T-cell (primary cell): ENCODE results near the gene COL18A1. TPM values are rescaled to one million over a fixed set of nuclear protein-coding genes. Genes with fewer than 3 reads are reported as not detected.

Experiments
- ATAC-seq, 4 experiments: fragments of 200-7000 bp in 3 of 4; fragments of 150-1000 bp in 1 of 4; cut with Tn5 transposase; replicated peaks in 1 of 4; 1 replicate in 3 of 4; 2 replicates in 1 of 4; pipeline ENCODE4 v1.10.0; 2021; ENCODE audit warnings: moderate library complexity in 3 of 4, mild to moderate bottlenecking in 2 of 4, moderate number of reproducible peaks in 1 of 4
- CTCF ChIA-PET, 2 donors: fragments of 300-600 bp; sonication (Branson Sonifier 250); formaldehyde crosslinking; loops; one replicate each; lab custom pipeline; 2022; ENCODE audit warnings: antibody characterized with exemption in 2 of 2; lab: Charles Lee
- POLR2A ChIA-PET, 2 donors: fragments of 300-600 bp; sonication (Branson Sonifier 250); formaldehyde crosslinking; loops; one replicate each; lab custom pipeline; 2022; ENCODE audit warnings: antibody characterized with exemption in 2 of 2; lab: Charles Lee
- DNase-seq, 35 experiments: peaks; one replicate each; pipeline versions ENCODE4 v3.0.0 to v3.0.0-alpha.2; 2013 to 2023
- H3K27ac ChIP-seq: one replicate; pipeline ENCODE4 v1.5.1; 2013; ENCODE audit warnings: low read length
- H3K27me3 ChIP-seq, 2 experiments: replicated peaks in 1 of 2; 1 replicate in 1 of 2; 2 replicates in 1 of 2; pipeline versions ENCODE4 v1.6.1 to v1.7.0; 2013; ENCODE audit warnings: low read length in 1 of 2, mixed read lengths in 1 of 2; ENCODE audit not compliant: control insufficient read depth in 2 of 2, insufficient read depth in 2 of 2; ENCODE audit errors: extremely low read depth in 1 of 2
- H3K36me3 ChIP-seq, 2 donors: 1 replicate in 1 of 2; 2 replicates in 1 of 2; pipeline versions ENCODE4 v1.6.1 to v1.7.0; 2013; ENCODE audit warnings: low read length in 1 of 2; ENCODE audit not compliant: control insufficient read depth in 2 of 2, insufficient read depth in 1 of 2; ENCODE audit errors: extremely low read depth in 1 of 2
- H3K4me1 ChIP-seq, 2 experiments: 1 replicate in 1 of 2; 2 replicates in 1 of 2; pipeline versions ENCODE4 v1.6.1 to v1.7.0; 2013; ENCODE audit warnings: low read length in 2 of 2, mixed read lengths in 1 of 2; ENCODE audit not compliant: insufficient read depth in 2 of 2, control insufficient read depth in 1 of 2; ENCODE audit errors: extremely low read depth in 1 of 2
- H3K4me3 ChIP-seq, 2 donors: 1 replicate in 1 of 2; 2 replicates in 1 of 2; pipeline versions ENCODE4 v1.5.1 to v1.7.0; 2013; ENCODE audit warnings: mild to moderate bottlenecking in 2 of 2, low read length in 1 of 2, moderate library complexity in 1 of 2; ENCODE audit not compliant: control insufficient read depth in 1 of 2; ENCODE audit errors: extremely low read depth in 1 of 2
- H3K9me3 ChIP-seq: 2 replicates; pipeline ENCODE4 v1.7.0; 2013
- H3K27ac Mint-ChIP-seq, 2 donors: one replicate each; pipeline ENCODE4 v1.8.0; 2020 to 2021; ENCODE audit warnings: mild to moderate bottlenecking in 2 of 2, mixed read lengths in 2 of 2
- H3K27me3 Mint-ChIP-seq, 2 donors: one replicate each; pipeline ENCODE4 v1.8.0; 2021 to 2022; ENCODE audit warnings: mixed read lengths in 2 of 2
- H3K36me3 Mint-ChIP-seq: one replicate; pipeline ENCODE4 v1.8.0; 2021; ENCODE audit warnings: mixed read lengths
- H3K4me1 Mint-ChIP-seq, 3 donors: one replicate each; pipeline ENCODE4 v1.8.0; 2020 to 2022; ENCODE audit warnings: mixed read lengths in 3 of 3, mild to moderate bottlenecking in 1 of 3
- H3K4me3 Mint-ChIP-seq, 3 donors: one replicate each; pipeline ENCODE4 v1.8.0; 2020 to 2022; ENCODE audit warnings: mild to moderate bottlenecking in 3 of 3, mixed read lengths in 3 of 3, moderate library complexity in 3 of 3
- H3K9me3 Mint-ChIP-seq, 3 donors: one replicate each; pipeline ENCODE4 v1.8.0; 2020 to 2022; ENCODE audit warnings: mixed read lengths in 3 of 3
- WGBS: methylation state at CpG from one replicate; pipeline ENCODE4 v1.1.5; 2013; ENCODE audit warnings: missing lambda C conversion rate; ENCODE audit not compliant: insufficient coverage; 5-methylcytosine and 5-hydroxymethylcytosine counted together
- total RNA-seq, 35 experiments: library from RNA in 6 of 35; stranded (reverse) in 6 of 35; fragments of 120-200 nt in 1 of 35; gene quantifications; one replicate each; pipeline versions ENCODE4 v1.2.1 to v1.2.4 and lab custom pipeline; 2013 to 2026

Gene COL18A1
- total RNA-seq, 5 donors from 2014 or later (not counting 1 experiment from before 2014, with no cell fraction given): 7.2 to 53.8 (median 10.5) TPM

DNA sequence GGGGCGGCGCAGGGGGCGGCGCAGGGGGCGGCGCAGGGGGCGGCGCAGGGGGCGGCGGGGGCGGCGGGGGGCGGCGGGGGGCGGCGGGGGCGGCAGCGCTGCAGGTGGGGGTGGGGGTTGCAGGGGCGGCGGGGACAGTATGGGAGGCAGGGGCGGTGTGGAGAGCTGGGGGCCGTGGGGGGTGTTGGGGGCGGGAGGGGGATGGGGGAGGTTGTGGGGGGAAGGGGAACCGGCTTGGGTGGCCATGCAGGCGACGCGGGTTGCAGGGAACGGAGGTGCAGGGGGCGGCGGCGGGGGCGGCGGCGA is 150.2 kb downstream of the COL18A1 start:
- ATAC-seq (no peak), DNase-seq (no peak)
- H3K27ac Mint-ChIP-seq: no peak overlapping the region
- Histone ChIP-seq H3K9me3 (no peaks in the 10 kb centered on the region), H3K36me3 (peaks cover 0 to 7% of the 10 kb centered on the region in 2 donors), H3K27me3 (peaks cover 0 to 8% of the 10 kb centered on the region in 2 experiments), H3K4me3 (no peak overlapping the region), H3K4me1 (peaks cover 26 to 37% of the 10 kb centered on the region in 2 experiments), H3K27ac (no peak overlapping the region)
- H3K4me3 Mint-ChIP-seq: peak overlapping the region in 1 of 3 donors; percentile 90
- H3K9me3 Mint-ChIP-seq: no peaks in the 10 kb centered on the region
- WGBS: 0% methylated on average over 11 of the region's 34 CpGs
- CTCF ChIA-PET: interaction anchor here in 1 of 2 donors (1.0 to 1.4 kb wide), 2 partner anchors 37 to 40 kb away, joined by 4 to 12 read pairs; no protein-coding TSS in a partner anchor
- POLR2A ChIA-PET: no interaction called here
- peaks cover 0 to under 1% of the 10 kb centered on the region in 2 donors for H3K27me3 Mint-ChIP-seq
- H3K4me1 Mint-ChIP-seq: peaks cover 26 to 31% (median 28%) of the 10 kb centered on the region in 3 donors
- no peaks in the 10 kb centered on the region for H3K36me3 Mint-ChIP-seq

- Histone ChIP-seq H3K27ac (peak overlapping the region; percentile 61), H3K27me3 (peaks cover 0 to 13% of the 10 kb centered on the region in 2 experiments), H3K4me1 (peaks cover 23 to 33% of the 10 kb centered on the region in 2 experiments), H3K4me3 (peak overlapping the region; percentile 33 to 49), H3K36me3 (peaks cover 0 to 7% of the 10 kb centered on the region in 2 donors), H3K9me3 (no peaks in the 10 kb centered on the region)
- Mint-ChIP-seq H3K4me1 (peaks cover 21 to 26% (median 24%) of the 10 kb centered on the region in 3 donors), H3K27me3 (peaks cover 0 to 2% of the 10 kb centered on the region in 2 donors), H3K36me3 (no peaks in the 10 kb centered on the region), H3K4me3 (peak overlapping the region; percentile 59 to 90 (median 63)), H3K27ac (peak overlapping the region in 1 of 2 donors; percentile 58), H3K9me3 (no peaks in the 10 kb centered on the region)
- ChIA-PET CTCF (interaction anchor here (0.7 to 1.4 kb wide), 8 partner anchors 37 to 689 kb away, joined by 3 to 12 read pairs (median 4); no protein-coding TSS in a partner anchor), POLR2A (interaction anchor here in 1 of 2 donors (0.5 kb wide), 1 partner anchor 389 kb away, joined by 4 read pairs; no protein-coding TSS in a partner anchor)
- ATAC-seq: peak; percentile 43 to 62 (median 46)
- 16% methylated on average over 60 of the region's 62 CpGs for WGBS
- DNase-seq: peak in 24 of 35 experiments; percentile 16 to 61 (median 40)
Observed at GRCh38 chr21:45555557-45556301, 150.8 kb downstream of the COL18A1 start.

DNA sequence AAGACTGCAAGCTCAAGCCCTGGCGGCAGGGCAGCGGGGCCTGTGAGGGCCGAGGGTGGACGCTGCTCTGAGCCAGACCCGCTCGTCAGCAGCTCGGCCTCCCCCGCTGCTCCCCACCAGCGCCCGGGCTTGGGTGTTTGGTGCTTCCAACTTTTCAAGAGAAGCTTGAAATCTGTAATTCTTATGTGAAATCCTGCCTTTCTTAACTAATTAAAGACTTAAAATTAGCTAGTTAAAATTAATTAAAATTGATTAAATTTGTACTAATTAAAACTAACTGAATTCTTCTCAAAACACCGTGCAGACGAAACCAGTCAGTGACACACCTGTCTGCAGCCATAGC is 151.3 kb downstream of the COL18A1 start:
- POLR2A ChIA-PET: interaction anchor here in 1 of 2 donors (0.5 kb wide), 1 partner anchor 389 kb away, joined by 4 read pairs; no protein-coding TSS in a partner anchor
- H3K9me3 Mint-ChIP-seq: no peaks in the 10 kb centered on the region
- Histone ChIP-seq H3K36me3 (peaks cover 0 to 7% of the 10 kb centered on the region in 2 donors), H3K4me1 (peaks cover 19 to 27% of the 10 kb centered on the region in 2 experiments), H3K27ac (peak overlapping the region; percentile 61), H3K9me3 (no peaks in the 10 kb centered on the region), H3K27me3 (peaks cover 0 to 15% of the 10 kb centered on the region in 2 experiments), H3K4me3 (no peak overlapping the region)
- DNase-seq (no peak), ATAC-seq (no peak)
- no peak overlapping the region for H3K27ac Mint-ChIP-seq
- peaks cover 16 to 21% (median 19%) of the 10 kb centered on the region in 3 donors for H3K4me1 Mint-ChIP-seq
- WGBS: 66% methylated on average over 6 of the region's 12 CpGs
- CTCF ChIA-PET: interaction anchor here (0.7 to 1.4 kb wide), 8 partner anchors 36 to 690 kb away, joined by 3 to 12 read pairs (median 4); no protein-coding TSS in a partner anchor
- H3K27me3 Mint-ChIP-seq: peaks cover 0 to 2% of the 10 kb centered on the region in 2 donors
- peak overlapping the region in 1 of 3 donors; percentile 90 for H3K4me3 Mint-ChIP-seq
- no peaks in the 10 kb centered on the region for H3K36me3 Mint-ChIP-seq

- CTCF ChIA-PET: interaction anchor here (0.5 to 1.4 kb wide), 7 partner anchors 12 to 690 kb away, joined by 3 to 12 read pairs (median 3); no protein-coding TSS in a partner anchor
- H3K9me3 Mint-ChIP-seq: no peaks in the 10 kb centered on the region
Observed at GRCh38 chr21:45556645-45557615, 152.0 kb downstream of the COL18A1 start.

DNA sequence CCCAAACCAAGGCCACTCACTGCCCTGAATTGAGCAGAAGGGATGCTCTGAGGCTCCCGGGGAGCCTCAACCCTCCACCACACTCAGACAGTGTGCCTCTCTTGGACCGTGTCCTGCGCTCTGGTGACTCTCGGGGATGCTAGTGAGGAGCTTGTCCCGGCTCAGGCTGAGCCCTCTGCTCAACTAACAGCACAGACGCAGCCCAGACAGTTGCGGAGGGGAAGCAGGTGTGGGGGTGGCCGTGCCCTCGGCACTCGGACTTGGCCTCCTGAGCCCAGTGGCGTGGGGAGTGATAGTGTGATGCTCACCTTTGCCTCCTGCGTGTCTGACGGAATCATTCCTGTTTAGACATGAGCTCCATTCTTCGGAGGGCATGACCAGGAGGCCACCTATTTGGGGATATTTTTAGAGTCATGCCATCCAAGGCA is 152.7 kb downstream of the COL18A1 start:
- peaks cover 0 to under 1% (median 0%) of the 10 kb centered on the region in 3 donors for H3K9me3 Mint-ChIP-seq
- H3K27ac Mint-ChIP-seq: no peak overlapping the region

More at GRCh38 chr21:45556645-45557615, 152.0 kb downstream of the COL18A1 start:
- peak overlapping the region in 1 of 3 donors; percentile 28 for H3K4me3 Mint-ChIP-seq
- ATAC-seq (no peak), DNase-seq (no peak)
- POLR2A ChIA-PET: interaction anchor here in 1 of 2 donors (0.5 kb wide), 1 partner anchor 390 kb away, joined by 4 read pairs; no protein-coding TSS in a partner anchor
- no peaks in the 10 kb centered on the region for H3K9me3 ChIP-seq
- H3K36me3 Mint-ChIP-seq: no peaks in the 10 kb centered on the region
- WGBS: 88% methylated on average over 33 of the region's 33 CpGs
- peaks cover 13 to 21% of the 10 kb centered on the region in 2 experiments for H3K4me1 ChIP-seq
- H3K27me3 Mint-ChIP-seq: peaks cover 0 to 2% of the 10 kb centered on the region in 2 donors
- no peak overlapping the region for H3K4me3 ChIP-seq
- H3K27ac Mint-ChIP-seq: no peak overlapping the region
- peaks cover 0 to 15% of the 10 kb centered on the region in 2 experiments for H3K27me3 ChIP-seq
- peaks cover 0 to 5% of the 10 kb centered on the region in 2 donors for H3K36me3 ChIP-seq
- H3K4me1 Mint-ChIP-seq: peaks cover 9 to 14% (median 13%) of the 10 kb centered on the region in 3 donors
- no peak overlapping the region for H3K27ac ChIP-seq

More for the DNA sequence above, 152.7 kb downstream of the COL18A1 start:
- WGBS: 92% methylated on average over 9 of the region's 14 CpGs
- Histone ChIP-seq H3K9me3 (no peaks in the 10 kb centered on the region), H3K27ac (no peak overlapping the region), H3K27me3 (peaks cover 0 to 20% of the 10 kb centered on the region in 2 experiments), H3K4me1 (peaks cover 7 to 14% of the 10 kb centered on the region in 2 experiments), H3K36me3 (no peaks in the 10 kb centered on the region), H3K4me3 (no peak overlapping the region)
- DNase-seq (no peak), ATAC-seq (no peak)
- Mint-ChIP-seq H3K36me3 (no peaks in the 10 kb centered on the region), H3K27me3 (peaks cover 2 to 7% of the 10 kb centered on the region in 2 donors), H3K4me3 (no peak overlapping the region), H3K4me1 (peaks cover 6 to 11% (median 9%) of the 10 kb centered on the region in 3 donors)
- ChIA-PET POLR2A (no interaction called here), CTCF (interaction anchor here in 1 of 2 donors (0.5 kb wide), 1 partner anchor 12 kb away, joined by 3 read pairs; no protein-coding TSS in a partner anchor)
